Mesenchymal stem cell (in vitro differentiated cells and primary cell): Measurements from ENCODE around the gene CCDC80.

Source experiments
- DNase-seq: peaks from one replicate; pipeline ENCODE4 v3.0.0-alpha.2; 2013
- H2AFZ ChIP-seq: one replicate; pipeline ENCODE4 v1.6.1; 2013; ENCODE audit warnings: low read depth, mild to moderate bottlenecking, control low read depth, inconsistent platforms, low read length, moderate library complexity
- H2AK5ac ChIP-seq: 2 replicates; pipeline ENCODE4 v1.6.1; 2013; ENCODE audit warnings: low read length, moderate library complexity, mild to moderate bottlenecking, inconsistent platforms; ENCODE audit not compliant: severe bottlenecking
- H2BK120ac ChIP-seq: one replicate; pipeline ENCODE4 v1.6.1; 2013; ENCODE audit warnings: low read depth, mild to moderate bottlenecking, inconsistent platforms, low read length, moderate library complexity
- H2BK12ac ChIP-seq, 2 experiments: one replicate each; pipeline ENCODE4 v1.6.1; 2013; ENCODE audit warnings: inconsistent platforms in 2 of 2, low read length in 2 of 2, mild to moderate bottlenecking in 2 of 2, moderate library complexity in 2 of 2, control low read depth in 1 of 2
- H2BK15ac ChIP-seq: one replicate; pipeline ENCODE4 v1.6.1; 2013; ENCODE audit warnings: mild to moderate bottlenecking, low read depth, inconsistent platforms; ENCODE audit not compliant: poor library complexity, severe bottlenecking
- H2BK5ac ChIP-seq: 2 replicates; pipeline ENCODE4 v1.6.1; 2013; ENCODE audit warnings: low read depth, mild to moderate bottlenecking, low read length, control low read depth, inconsistent platforms; ENCODE audit not compliant: poor library complexity, severe bottlenecking
- H3K14ac ChIP-seq, 2 experiments: one replicate each; pipeline ENCODE4 v1.6.1; 2013; ENCODE audit warnings: inconsistent platforms in 2 of 2, low read length in 2 of 2, control low read depth in 1 of 2, mild to moderate bottlenecking in 1 of 2, moderate library complexity in 1 of 2
- H3K18ac ChIP-seq, 2 experiments: one replicate each; pipeline ENCODE4 v1.6.1; 2013; ENCODE audit warnings: inconsistent platforms in 2 of 2, low read length in 2 of 2, control low read depth in 1 of 2, low read depth in 1 of 2, mild to moderate bottlenecking in 1 of 2
- H3K23ac ChIP-seq, 2 experiments: one replicate each; pipeline ENCODE4 v1.6.1; 2013; ENCODE audit warnings: inconsistent platforms in 2 of 2, low read length in 2 of 2, mild to moderate bottlenecking in 2 of 2, moderate library complexity in 2 of 2, control low read depth in 1 of 2
- H3K27ac ChIP-seq: 2 replicates; pipeline ENCODE4 v1.5.1; 2013; ENCODE audit warnings: mild to moderate bottlenecking, moderate library complexity, low read length, control low read depth, inconsistent platforms; ENCODE audit not compliant: poor library complexity, severe bottlenecking
- H3K27me3 ChIP-seq, 2 experiments: 2 replicates each; pipeline versions ENCODE4 v1.6.1 to v1.7.0; 2013; ENCODE audit warnings: low read length in 2 of 2, mild to moderate bottlenecking in 2 of 2, moderate library complexity in 2 of 2, control low read depth in 1 of 2, inconsistent platforms in 1 of 2; ENCODE audit not compliant: control insufficient read depth in 1 of 2, insufficient read depth in 1 of 2
- H3K36me3 ChIP-seq, 2 experiments: 2 replicates each; pipeline versions ENCODE4 v1.6.1 to v1.7.0; 2013; ENCODE audit warnings: low read length in 2 of 2, control low read depth in 1 of 2, inconsistent platforms in 1 of 2, low read depth in 1 of 2, mild to moderate bottlenecking in 1 of 2; ENCODE audit not compliant: insufficient read depth in 2 of 2, control insufficient read depth in 1 of 2
- H3K4ac ChIP-seq, 2 experiments: one replicate each; pipeline ENCODE4 v1.6.1; 2013; ENCODE audit warnings: inconsistent platforms in 2 of 2, low read length in 2 of 2, mild to moderate bottlenecking in 2 of 2, moderate library complexity in 2 of 2, control low read depth in 1 of 2, low read depth in 1 of 2
- H3K4me1 ChIP-seq: 2 replicates; pipeline ENCODE4 v1.6.1; 2013; ENCODE audit warnings: low read depth, low read length, control low read depth; ENCODE audit not compliant: control insufficient read depth, insufficient read depth
- H3K4me2 ChIP-seq: 2 replicates; pipeline ENCODE4 v1.6.1; 2013; ENCODE audit warnings: low read length, mild to moderate bottlenecking, inconsistent platforms; ENCODE audit not compliant: poor library complexity, severe bottlenecking
- H3K4me3 ChIP-seq, 2 experiments: 2 replicates each; pipeline versions ENCODE4 v1.5.1 to v1.7.0; 2013; ENCODE audit warnings: low read length in 2 of 2, mild to moderate bottlenecking in 2 of 2, control low read depth in 1 of 2, low read depth in 1 of 2; ENCODE audit not compliant: insufficient read depth in 1 of 2
- H3K79me1 ChIP-seq: replicated peaks from 2 replicates; pipeline ENCODE4 v1.6.1; 2013; ENCODE audit warnings: mild to moderate bottlenecking, control low read depth, low read length, inconsistent platforms; ENCODE audit not compliant: poor library complexity, severe bottlenecking
- H3K9ac ChIP-seq: 2 replicates; pipeline ENCODE4 v1.7.0; 2013; ENCODE audit warnings: mild to moderate bottlenecking, low read length, moderate library complexity
- H3K9me3 ChIP-seq: 2 replicates; pipeline ENCODE4 v1.7.0; 2013; ENCODE audit warnings: mild to moderate bottlenecking, low read length; ENCODE audit not compliant: control insufficient read depth
- H4K8ac ChIP-seq: one replicate; pipeline ENCODE4 v1.6.1; 2013; ENCODE audit warnings: inconsistent platforms, mild to moderate bottlenecking, low read length, moderate library complexity
- H4K91ac ChIP-seq: one replicate; pipeline ENCODE4 v1.6.1; 2013; ENCODE audit warnings: mild to moderate bottlenecking, low read length, inconsistent platforms
- WGBS: methylation state at CpG from one replicate; pipeline ENCODE4 v1.1.7; 2013; ENCODE audit warnings: mixed read lengths; 5-methylcytosine and 5-hydroxymethylcytosine counted together

Gene CCDC80

GRCh38 chr3:112598731-112599130, 42.2 kb downstream of the CCDC80 start:
- Histone ChIP-seq H2BK5ac (no peak overlapping the region), H3K9ac (no peak overlapping the region), H3K36me3 (peaks cover 0 to 65% of the 10 kb centered on the region in 2 experiments)

GRCh38 chr3:112597945-112598344, 43.0 kb downstream of the CCDC80 start:
- H3K4ac ChIP-seq = no peak overlapping the region
- H3K36me3 ChIP-seq = peaks cover 0 to 66% of the 10 kb centered on the region in 2 experiments
- H2BK120ac ChIP-seq = no peak overlapping the region
- H3K4me2 ChIP-seq = no peak overlapping the region
- H2BK15ac ChIP-seq = no peak overlapping the region
- H3K79me1 ChIP-seq = no peaks in the 10 kb centered on the region
- no peak overlapping the region for H4K91ac ChIP-seq
- H3K23ac ChIP-seq = no peak overlapping the region
- no peak overlapping the region for H3K18ac ChIP-seq
- H3K9ac ChIP-seq = no peak overlapping the region
- no peaks in the 10 kb centered on the region for H3K9me3 ChIP-seq
- no peak for DNase-seq
- H4K8ac ChIP-seq = no peak overlapping the region
- H2AFZ ChIP-seq = no peak overlapping the region
- no peak overlapping the region for H2AK5ac ChIP-seq
- H3K14ac ChIP-seq = no peak overlapping the region
- no peak overlapping the region for H3K27ac ChIP-seq
- no peaks in the 10 kb centered on the region for H3K4me1 ChIP-seq
- no peak overlapping the region for H3K4me3 ChIP-seq
- no CpG with 5 or more reads among the region's 2 CpGs for WGBS
- H2BK5ac ChIP-seq = no peak overlapping the region
- H2BK12ac ChIP-seq = no peak overlapping the region
- no peaks in the 10 kb centered on the region for H3K27me3 ChIP-seq

More at GRCh38 chr3:112598731-112599130, 42.2 kb downstream of the CCDC80 start:
- DNase-seq = no peak
- H2BK120ac ChIP-seq = no peak overlapping the region
- H3K23ac ChIP-seq = no peak overlapping the region
- no peaks in the 10 kb centered on the region for H3K9me3 ChIP-seq
- H4K91ac ChIP-seq = no peak overlapping the region
- no peaks in the 10 kb centered on the region for H3K27me3 ChIP-seq
- no peak overlapping the region for H3K18ac ChIP-seq
- no peak overlapping the region for H3K14ac ChIP-seq
- H3K79me1 ChIP-seq = no peaks in the 10 kb centered on the region
- H2AK5ac ChIP-seq = no peak overlapping the region
- no peak overlapping the region for H4K8ac ChIP-seq
- no peak overlapping the region for H2AFZ ChIP-seq
- no peak overlapping the region for H2BK12ac ChIP-seq
- H3K4me1 ChIP-seq = no peaks in the 10 kb centered on the region
- no peak overlapping the region for H3K4ac ChIP-seq
- H3K4me2 ChIP-seq = no peak overlapping the region
- no peak overlapping the region for H3K4me3 ChIP-seq
- no peak overlapping the region for H3K27ac ChIP-seq
- no peak overlapping the region for H2BK15ac ChIP-seq

- H3K4me3 ChIP-seq = no peak overlapping the region
- H2BK120ac ChIP-seq = no peak overlapping the region
- no peak overlapping the region for H2BK5ac ChIP-seq
- H3K27me3 ChIP-seq = no peaks in the 10 kb centered on the region
- no peaks in the 10 kb centered on the region for H3K9me3 ChIP-seq
- H2BK15ac ChIP-seq = no peak overlapping the region
- DNase-seq = no peak
- no peak overlapping the region for H3K23ac ChIP-seq
- H3K79me1 ChIP-seq = no peaks in the 10 kb centered on the region
- H3K9ac ChIP-seq = no peak overlapping the region
- H3K4ac ChIP-seq = no peak overlapping the region
- no peak overlapping the region for H3K14ac ChIP-seq
- no peaks in the 10 kb centered on the region for H3K4me1 ChIP-seq
- no peak overlapping the region for H3K27ac ChIP-seq
- no peak overlapping the region for H3K18ac ChIP-seq
- no peak overlapping the region for H2AFZ ChIP-seq
- no peak overlapping the region for H3K4me2 ChIP-seq
- no peak overlapping the region for H2AK5ac ChIP-seq
- H4K8ac ChIP-seq = no peak overlapping the region
- no peak overlapping the region for H4K91ac ChIP-seq
- peaks cover 0 to 39% of the 10 kb centered on the region in 2 experiments for H3K36me3 ChIP-seq
- H2BK12ac ChIP-seq = no peak overlapping the region
- 40% methylated on average over 1 of the region's 2 CpGs for WGBS
Observed at GRCh38 chr3:112594856-112595255, 46.1 kb downstream of the CCDC80 start.

- Histone ChIP-seq H2AK5ac (no peak overlapping the region), H3K27me3 (no peaks in the 10 kb centered on the region), H3K36me3 (peaks cover 0 to 27% of the 10 kb centered on the region in 2 experiments), H3K18ac (no peak overlapping the region), H2AFZ (no peak overlapping the region), H2BK120ac (no peak overlapping the region), H3K4me1 (no peaks in the 10 kb centered on the region), H3K27ac (no peak overlapping the region), H3K79me1 (no peaks in the 10 kb centered on the region), H3K23ac (no peak overlapping the region), H3K4me3 (no peak overlapping the region), H3K4ac (no peak overlapping the region), H3K9me3 (no peaks in the 10 kb centered on the region), H2BK15ac (no peak overlapping the region), H3K9ac (no peak overlapping the region), H2BK12ac (no peak overlapping the region), H4K91ac (no peak overlapping the region), H3K14ac (no peak overlapping the region), H2BK5ac (no peak overlapping the region), H4K8ac (no peak overlapping the region), H3K4me2 (no peak overlapping the region)
- no peak for DNase-seq
Observed at GRCh38 chr3:112593258-112593657, 47.7 kb downstream of the CCDC80 start.
